ENCODE measurements around the gene AUP1.
"Not testable (repeated sequence)": the region's sequence is repeated elsewhere in the genome, so short reads cannot be mapped to it uniquely, and the experiment has no call there.

AUP1 gene

GRCh38 chr2:74529357-74530238 lies at the start of gene AUP1, which contains the start of gene HTRA2:
TSS of gene AUP1 (minus strand) at chr2:74529706. CDS start at chr2:74529629, 77 bp downstream.
TSS of gene HTRA2 (plus strand) at chr2:74529933. CDS start at chr2:74530007, 74 bp downstream.
- H3K4me3 ChIP-seq (ENCODE audit: low read depth, low read length), result peak within 1 kb of the TSS; percentile 98

- H3K4me3 ChIP-seq (ENCODE audit: low read depth, low read length), result no peak overlapping the region
Measured at GRCh38 chr2:74578408-74578807, 48.9 kb upstream of the AUP1 start.

- no peak overlapping the region for H3K4me3 ChIP-seq (ENCODE audit: low read depth, low read length)
Measured at GRCh38 chr2:74577448-74577847, 47.9 kb upstream of the AUP1 start.

- H3K4me3 ChIP-seq (ENCODE audit: low read depth, low read length), result no peak overlapping the region
Measured at GRCh38 chr2:74576863-74577229, 47.3 kb upstream of the AUP1 start.

- no peak overlapping the region for H3K4me3 ChIP-seq (ENCODE audit: low read depth, low read length)
Measured at GRCh38 chr2:74576211-74576862, 46.8 kb upstream of the AUP1 start.

- H3K4me3 ChIP-seq (ENCODE audit: low read depth, low read length), result no peak overlapping the region
Measured at GRCh38 chr2:74575320-74575719, 45.8 kb upstream of the AUP1 start.

- H3K4me3 ChIP-seq (ENCODE audit: low read depth, low read length), result no peak overlapping the region
Measured at GRCh38 chr2:74573747-74574562, 44.4 kb upstream of the AUP1 start.

- no peak overlapping the region for H3K4me3 ChIP-seq (ENCODE audit: low read depth, low read length)
Measured at GRCh38 chr2:74572178-74572925, 42.8 kb upstream of the AUP1 start.

- H3K4me3 ChIP-seq (ENCODE audit: low read depth, low read length), result no peak overlapping the region
Measured at GRCh38 chr2:74571058-74571457, 41.6 kb upstream of the AUP1 start.

- no peak overlapping the region for H3K4me3 ChIP-seq (ENCODE audit: low read depth, low read length)
Measured at GRCh38 chr2:74569686-74570085, 40.2 kb upstream of the AUP1 start.

- no peak overlapping the region for H3K4me3 ChIP-seq (ENCODE audit: low read depth, low read length)
Measured at GRCh38 chr2:74567881-74568280, 38.4 kb upstream of the AUP1 start.

- H3K4me3 ChIP-seq (ENCODE audit: low read depth, low read length), result no peak overlapping the region
Measured at GRCh38 chr2:74566754-74567085, 37.2 kb upstream of the AUP1 start.

- H3K4me3 ChIP-seq (ENCODE audit: low read depth, low read length), result no peak overlapping the region
Measured at GRCh38 chr2:74566076-74566753, 36.7 kb upstream of the AUP1 start.

GRCh38 chr2:74564222-74564621 lies 34.7 kb upstream of the AUP1 start:
- no peak overlapping the region for H3K4me3 ChIP-seq (ENCODE audit: low read depth, low read length)

- no peak overlapping the region for H3K4me3 ChIP-seq (ENCODE audit: low read depth, low read length)
Measured at GRCh38 chr2:74562126-74562775, 32.7 kb upstream of the AUP1 start.

- not testable (repeated sequence) for H3K4me3 ChIP-seq (ENCODE audit: low read depth, low read length)
Measured at GRCh38 chr2:74561022-74561421, 31.5 kb upstream of the AUP1 start.

GRCh38 chr2:74560591-74560990 lies 31.1 kb upstream of the AUP1 start:
- no peak overlapping the region for H3K4me3 ChIP-seq (ENCODE audit: low read depth, low read length)

GRCh38 chr2:74559912-74560311 lies 30.4 kb upstream of the AUP1 start:
- no peak overlapping the region for H3K4me3 ChIP-seq (ENCODE audit: low read depth, low read length)

- no peak overlapping the region for H3K4me3 ChIP-seq (ENCODE audit: low read depth, low read length)
Measured at GRCh38 chr2:74558284-74559230, 29.1 kb upstream of the AUP1 start.

Data from iPS-11a (cell line).